BE2C (cell line): ENCODE results near the gene ADAMTS3.

Experiments
- DNase-seq: peaks from one replicate; pipeline ENCODE4 v3.0.0-alpha.2; 2020
- H3K27me3 ChIP-seq: fragments of 250-450 bp; sonication (Bioruptor Pico); 2 replicates; pipeline ENCODE4 v1.5.1; 2020; ENCODE audit warnings: mild to moderate bottlenecking
- H3K36me3 ChIP-seq: fragments of 250-450 bp; sonication (Bioruptor Pico); 2 replicates; pipeline ENCODE4 v1.5.1; 2020; ENCODE audit warnings: mild to moderate bottlenecking
- H3K4me1 ChIP-seq: fragments of 250-450 bp; sonication (Bioruptor Pico); 2 replicates; pipeline ENCODE4 v1.5.1; 2020
- H3K4me3 ChIP-seq: 2 replicates; pipeline ENCODE4 v1.5.1; 2011; ENCODE audit warnings: low read depth, low read length
- H3K9me3 ChIP-seq: fragments of 250-450 bp; sonication (Bioruptor Pico); 2 replicates; pipeline ENCODE4 v1.5.1; 2020
- CTCF ChIP-seq: IDR thresholded peaks from 2 replicates; pipeline ENCODE4 v1.5.1; 2012; ENCODE audit warnings: mild to moderate bottlenecking, low read depth, low read length

Gene ADAMTS3

GRCh38 chr4:72538006-72538405 is 31.0 kb downstream of the ADAMTS3 start:
- no peaks in the 10 kb centered on the region for H3K4me1 ChIP-seq
- no peaks in the 10 kb centered on the region for H3K36me3 ChIP-seq
- TF ChIP-seq CTCF = no peak
- no peak overlapping the region for H3K4me3 ChIP-seq
- no peaks in the 10 kb centered on the region; the same call in 1 of the 2 replicates for H3K9me3 ChIP-seq
- DNase-seq = no peak
- H3K27me3 ChIP-seq = no peaks in the 10 kb centered on the region

- Histone ChIP-seq H3K4me3 (no peak overlapping the region), H3K4me1 (no peaks in the 10 kb centered on the region), H3K27me3 (no peaks in the 10 kb centered on the region), H3K36me3 (no peaks in the 10 kb centered on the region), H3K9me3 (no peaks in the 10 kb centered on the region; the same call in 1 of the 2 replicates)
- TF ChIP-seq CTCF = no peak
- DNase-seq = no peak
Observed at GRCh38 chr4:72536443-72536842, 32.6 kb downstream of the ADAMTS3 start.

GRCh38 chr4:72531768-72532290 is 37.2 kb downstream of the ADAMTS3 start:
- H3K4me1 ChIP-seq = no peaks in the 10 kb centered on the region
- H3K9me3 ChIP-seq = no peaks in the 10 kb centered on the region
- H3K27me3 ChIP-seq = no peaks in the 10 kb centered on the region
- no peaks in the 10 kb centered on the region; the same call in 1 of the 2 replicates for H3K36me3 ChIP-seq
- no peak for DNase-seq
- H3K4me3 ChIP-seq = no peak overlapping the region
- no peak for TF ChIP-seq CTCF

- TF ChIP-seq CTCF = no peak
- Histone ChIP-seq H3K36me3 (no peaks in the 10 kb centered on the region; the same call in 1 of the 2 replicates), H3K9me3 (no peaks in the 10 kb centered on the region)
Observed at GRCh38 chr4:72531322-72531721, 37.7 kb downstream of the ADAMTS3 start.

GRCh38 chr4:72529148-72529822 is 39.7 kb downstream of the ADAMTS3 start:
- no peak for TF ChIP-seq CTCF
- Histone ChIP-seq H3K4me3 (no peak overlapping the region), H3K9me3 (no peaks in the 10 kb centered on the region), H3K36me3 (no peaks in the 10 kb centered on the region; the same call in 1 of the 2 replicates), H3K4me1 (peaks cover 3% of the 10 kb centered on the region; the same call in 1 of the 2 replicates), H3K27me3 (no peaks in the 10 kb centered on the region)
- DNase-seq = no peak

More at GRCh38 chr4:72531322-72531721, 37.7 kb downstream of the ADAMTS3 start:
- Histone ChIP-seq H3K4me1 (no peaks in the 10 kb centered on the region), H3K4me3 (no peak overlapping the region), H3K27me3 (no peaks in the 10 kb centered on the region)
- DNase-seq = no peak

GRCh38 chr4:72527038-72527646 is 41.9 kb downstream of the ADAMTS3 start:
- TF ChIP-seq CTCF = peak; percentile 22; the same call in 1 of the 2 replicates
- H3K27me3 ChIP-seq = no peaks in the 10 kb centered on the region

More at GRCh38 chr4:72527038-72527646, 41.9 kb downstream of the ADAMTS3 start:
- no peak for DNase-seq
- peaks cover 1% of the 10 kb centered on the region for H3K36me3 ChIP-seq
- H3K4me1 ChIP-seq = peaks cover 3% of the 10 kb centered on the region; the same call in 1 of the 2 replicates
- no peak overlapping the region for H3K4me3 ChIP-seq
- no peaks in the 10 kb centered on the region for H3K9me3 ChIP-seq
